ENCODE results near the gene PRR23E. TPM values are rescaled to one million over a fixed set of nuclear protein-coding genes. Genes with fewer than 3 reads are reported as not detected.

PRR23E gene
- total RNA-seq, 2 experiments from 2014 or later, result not detected

DNA sequence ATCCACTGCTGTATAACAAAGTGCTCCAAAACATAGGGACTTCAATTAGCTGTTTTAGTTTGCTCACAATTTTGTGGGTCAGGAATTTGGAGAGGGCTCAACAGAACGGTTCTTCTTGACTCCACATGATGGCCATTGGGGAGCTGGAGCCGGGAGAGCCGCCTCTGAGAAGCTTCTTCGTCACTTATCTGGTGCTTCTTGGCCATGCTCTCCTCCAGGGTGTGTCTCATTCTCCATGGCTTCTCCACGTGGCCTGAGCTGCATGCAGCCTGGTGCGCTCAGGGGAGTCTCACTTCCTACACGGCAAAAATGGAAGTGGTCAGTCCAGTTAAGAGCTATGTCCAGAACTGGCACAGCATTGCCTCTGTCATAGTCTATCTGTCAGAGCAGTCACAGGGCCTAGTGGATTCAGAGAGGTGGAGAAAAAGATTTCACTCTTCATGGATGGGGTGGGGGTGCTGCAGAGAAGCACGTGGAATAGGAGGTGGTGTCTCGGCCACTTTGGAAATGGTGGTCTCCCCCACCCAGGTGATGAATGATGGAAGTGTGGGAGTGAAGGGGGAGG lies 26.3 kb upstream of the PRR23E start:
- H3K36me3 ChIP-seq (ENCODE audit: insufficient read depth, low read length), result no peaks in the 10 kb centered on the region
- no peak overlapping the region for H3K27ac ChIP-seq (ENCODE audit: low read depth in 1 of 2, low read length in 2 of 2)
- TF ChIP-seq, protein P1, sequence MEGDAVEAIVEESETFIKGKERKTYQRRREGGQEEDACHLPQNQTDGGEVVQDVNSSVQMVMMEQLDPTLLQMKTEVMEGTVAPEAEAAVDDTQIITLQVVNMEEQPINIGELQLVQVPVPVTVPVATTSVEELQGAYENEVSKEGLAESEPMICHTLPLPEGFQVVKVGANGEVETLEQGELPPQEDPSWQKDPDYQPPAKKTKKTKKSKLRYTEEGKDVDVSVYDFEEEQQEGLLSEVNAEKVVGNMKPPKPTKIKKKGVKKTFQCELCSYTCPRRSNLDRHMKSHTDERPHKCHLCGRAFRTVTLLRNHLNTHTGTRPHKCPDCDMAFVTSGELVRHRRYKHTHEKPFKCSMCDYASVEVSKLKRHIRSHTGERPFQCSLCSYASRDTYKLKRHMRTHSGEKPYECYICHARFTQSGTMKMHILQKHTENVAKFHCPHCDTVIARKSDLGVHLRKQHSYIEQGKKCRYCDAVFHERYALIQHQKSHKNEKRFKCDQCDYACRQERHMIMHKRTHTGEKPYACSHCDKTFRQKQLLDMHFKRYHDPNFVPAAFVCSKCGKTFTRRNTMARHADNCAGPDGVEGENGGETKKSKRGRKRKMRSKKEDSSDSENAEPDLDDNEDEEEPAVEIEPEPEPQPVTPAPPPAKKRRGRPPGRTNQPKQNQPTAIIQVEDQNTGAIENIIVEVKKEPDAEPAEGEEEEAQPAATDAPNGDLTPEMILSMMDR (IDR thresholded peaks at IDR 0.05), result no peak
- intact Hi-C loops (cut with DNase I, micrococcal nuclease), result no loop called here
- no peaks in the 10 kb centered on the region for H3K4me1 ChIP-seq (ENCODE audit: insufficient read depth, low read length)
- H3K36me3 Mint-ChIP-seq (ENCODE audit: low read depth), result no peaks in the 10 kb centered on the region
- DNase-seq (no peak), ATAC-seq (ENCODE audit: poor library complexity) (no peak)
- H3K4me3 ChIP-seq (ENCODE audit: low read length), result no peak overlapping the region
- no peak overlapping the region for H3K4me3 Mint-ChIP-seq
- POLR2A ChIA-PET, result no interaction called here
- no peaks in the 10 kb centered on the region for H3K9me3 Mint-ChIP-seq
- H3K27me3 ChIP-seq (ENCODE audit: control insufficient read depth in 1 of 2, insufficient read depth in 2 of 2, low read length in 2 of 2), result peaks cover 0 to 6% of the 10 kb centered on the region in 2 experiments
- H3K9me3 ChIP-seq (ENCODE audit: control insufficient read depth in 1 of 2, insufficient read depth in 1 of 2, low read length in 2 of 2), result peaks cover 0 to 12% of the 10 kb centered on the region in 2 experiments
- peaks cover 29% of the 10 kb centered on the region for H3K27me3 Mint-ChIP-seq
- CTCF ChIA-PET, result no interaction called here
- no peaks in the 10 kb centered on the region for H3K4me1 Mint-ChIP-seq (ENCODE audit: low read depth)
- no peak overlapping the region for H3K27ac Mint-ChIP-seq

DNA sequence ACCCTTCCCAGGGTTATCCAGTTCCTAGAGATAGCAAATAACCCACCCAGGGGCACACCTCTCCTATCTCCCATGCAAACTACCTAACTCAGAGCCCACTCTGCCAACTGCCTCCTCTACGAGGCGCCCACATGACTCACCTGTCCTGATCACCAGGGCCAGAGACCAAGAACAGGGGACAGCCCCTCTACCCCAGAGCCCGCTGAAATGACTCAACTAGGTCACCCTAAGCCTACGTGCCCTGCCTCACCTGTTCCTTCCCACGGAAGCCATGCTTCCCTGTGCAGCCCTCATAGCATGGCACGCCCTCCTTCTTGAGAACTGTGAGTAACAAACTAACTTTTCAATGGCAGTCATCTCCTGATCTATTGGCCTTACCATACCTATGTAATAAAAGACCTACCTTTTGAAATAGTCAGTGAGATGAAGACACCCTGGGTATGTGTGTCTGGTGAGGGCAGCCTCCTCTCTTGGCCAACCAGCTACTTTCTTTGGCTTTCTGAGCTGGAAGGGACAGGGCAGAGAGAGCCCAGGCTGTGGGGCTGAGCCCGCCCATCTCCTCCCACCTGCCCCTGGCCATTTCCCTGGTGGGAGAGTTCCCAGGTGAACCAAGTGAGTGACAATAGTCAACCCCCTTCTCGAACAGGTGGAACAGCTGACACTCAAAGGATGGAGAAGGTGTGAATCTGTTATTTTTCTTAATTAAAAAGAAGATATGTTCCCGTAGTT lies 25.5 kb upstream of the PRR23E start:
- ChIA-PET POLR2A (no interaction called here), CTCF (no interaction called here)
- Mint-ChIP-seq H3K36me3 (ENCODE audit: low read depth) (no peaks in the 10 kb centered on the region), H3K27ac (no peak overlapping the region), H3K4me1 (ENCODE audit: low read depth) (no peaks in the 10 kb centered on the region), H3K4me3 (no peak overlapping the region), H3K27me3 (peaks cover 38% of the 10 kb centered on the region), H3K9me3 (no peaks in the 10 kb centered on the region)
- no peak for ATAC-seq (ENCODE audit: poor library complexity)
- TF ChIP-seq, protein P1 (IDR thresholded peaks at IDR 0.05), result no peak
- Histone ChIP-seq H3K27ac (ENCODE audit: low read depth in 1 of 2, low read length in 2 of 2) (no peak overlapping the region), H3K4me3 (ENCODE audit: low read length) (no peak overlapping the region), H3K4me1 (ENCODE audit: insufficient read depth, low read length) (no peaks in the 10 kb centered on the region), H3K9me3 (ENCODE audit: control insufficient read depth in 1 of 2, insufficient read depth in 1 of 2, low read length in 2 of 2) (peaks cover 0 to 12% of the 10 kb centered on the region in 2 experiments), H3K36me3 (ENCODE audit: insufficient read depth, low read length) (no peaks in the 10 kb centered on the region), H3K27me3 (ENCODE audit: control insufficient read depth in 1 of 2, insufficient read depth in 2 of 2, low read length in 2 of 2) (peaks cover 1 to 6% of the 10 kb centered on the region in 2 experiments)
- intact Hi-C loops (cut with DNase I, micrococcal nuclease), result no loop called here
- no peak for DNase-seq

DNA sequence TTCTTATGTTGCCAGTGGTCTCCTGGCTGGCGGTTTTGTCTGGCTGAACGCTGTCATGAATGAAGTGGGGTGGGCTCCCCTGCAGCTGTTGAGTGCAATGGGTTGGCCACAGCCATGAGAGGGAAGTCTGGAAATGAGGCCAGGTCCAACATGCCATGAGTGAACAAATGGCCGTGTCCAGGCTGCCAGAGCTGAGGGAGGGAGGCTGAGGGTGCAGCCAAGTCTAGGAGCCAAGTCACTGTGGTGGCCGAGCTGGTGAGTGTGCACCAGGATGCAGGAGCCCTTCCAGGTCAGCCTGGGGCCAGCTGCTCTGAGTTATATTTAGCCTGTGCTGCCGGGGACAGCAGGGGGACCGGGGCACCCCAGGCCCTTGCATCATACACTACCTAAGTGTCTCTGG lies 24.7 kb upstream of the PRR23E start:
- Mint-ChIP-seq H3K9me3 (no peaks in the 10 kb centered on the region), H3K4me3 (no peak overlapping the region), H3K4me1 (ENCODE audit: low read depth) (no peaks in the 10 kb centered on the region), H3K36me3 (ENCODE audit: low read depth) (no peaks in the 10 kb centered on the region), H3K27me3 (peaks cover 46% of the 10 kb centered on the region), H3K27ac (no peak overlapping the region)
- H3K27ac ChIP-seq (ENCODE audit: low read depth in 1 of 2, low read length in 2 of 2), result no peak overlapping the region
- POLR2A ChIA-PET, result no interaction called here
- DNase-seq (no peak), ATAC-seq (ENCODE audit: poor library complexity) (no peak)
- H3K4me3 ChIP-seq (ENCODE audit: low read length), result no peak overlapping the region
- intact Hi-C loops (cut with DNase I, micrococcal nuclease), result no loop called here
- no peaks in the 10 kb centered on the region for H3K4me1 ChIP-seq (ENCODE audit: insufficient read depth, low read length)
- H3K36me3 ChIP-seq (ENCODE audit: insufficient read depth, low read length), result no peaks in the 10 kb centered on the region
- H3K27me3 ChIP-seq (ENCODE audit: control insufficient read depth in 1 of 2, insufficient read depth in 2 of 2, low read length in 2 of 2), result peaks cover 5 to 6% of the 10 kb centered on the region in 2 experiments
- TF ChIP-seq, protein P1 (IDR thresholded peaks at IDR 0.05), result no peak
- peaks cover 0 to 9% of the 10 kb centered on the region in 2 experiments for H3K9me3 ChIP-seq (ENCODE audit: control insufficient read depth in 1 of 2, insufficient read depth in 1 of 2, low read length in 2 of 2)
- CTCF ChIA-PET, result no interaction called here

Data from CD4-positive, alpha-beta T cell (primary cell).